Aorta (tissue), 5 donors: ENCODE measurements around the gene SLC22A13. TPM values are rescaled to one million over a fixed set of nuclear protein-coding genes. Genes with fewer than 3 reads are reported as not detected.

Source experiments
- ATAC-seq: fragments of 200-7000 bp; cut with Tn5 transposase; one replicate; pipeline ENCODE4 v1.9.1; 2022; ENCODE audit warnings: moderate library complexity; ENCODE audit not compliant: low FRiP score
- DNase-seq, 2 donors: peaks; one replicate each; pipeline ENCODE4 v3.0.0-alpha.2; 2020
- H3K27ac ChIP-seq, 2 donors: one replicate each; pipeline ENCODE4 v1.5.1; 2013; ENCODE audit warnings: low read length in 2 of 2, mild to moderate bottlenecking in 2 of 2, moderate library complexity in 2 of 2, control low read depth in 1 of 2, inconsistent platforms in 1 of 2, low read depth in 1 of 2
- H3K27me3 ChIP-seq, 2 donors: one replicate each; pipeline ENCODE4 v1.6.1; 2013; ENCODE audit warnings: control low read depth in 1 of 2, low read length in 1 of 2, mild to moderate bottlenecking in 1 of 2, moderate library complexity in 1 of 2; ENCODE audit not compliant: insufficient read depth in 2 of 2, control insufficient read depth in 1 of 2
- H3K36me3 ChIP-seq, 2 donors: one replicate each; pipeline ENCODE4 v1.6.1; 2013; ENCODE audit warnings: control low read depth in 1 of 2, low read length in 1 of 2, mild to moderate bottlenecking in 1 of 2; ENCODE audit not compliant: insufficient read depth in 2 of 2, control insufficient read depth in 1 of 2
- H3K4me1 ChIP-seq, 2 donors: one replicate each; pipeline ENCODE4 v1.6.1; 2013; ENCODE audit warnings: low read length in 2 of 2, control low read depth in 1 of 2, mild to moderate bottlenecking in 1 of 2, moderate library complexity in 1 of 2; ENCODE audit not compliant: insufficient read depth in 2 of 2, control insufficient read depth in 1 of 2
- H3K4me3 ChIP-seq, 2 donors: one replicate each; pipeline ENCODE4 v1.5.1; 2013; ENCODE audit warnings: low read length in 2 of 2, control low read depth in 1 of 2, mild to moderate bottlenecking in 1 of 2
- H3K9me3 ChIP-seq: one replicate; pipeline ENCODE4 v1.6.1; 2013; ENCODE audit warnings: mild to moderate bottlenecking, low read length; ENCODE audit not compliant: control insufficient read depth
- intact Hi-C, 2 donors: fragments of 100-400 bp; cut with DNase I; formaldehyde crosslinking; loops; one replicate each; pipeline versions ENCODE4 v1.14.2 to v1.15.0; 2022
- polyA plus RNA-seq, 2 donors: library from polyadenylated mRNA; stranded (reverse); fragments of 200-250 nt; gene quantifications; one replicate each; pipeline ENCODE4 v1.2.3, GENCODE V29; 2013
- total RNA-seq, 2 donors: library from RNA; stranded (reverse); fragmentation: NEBNext Ultra II Directional; extraction: Animal tissue kit (Norgen Biotek cat#: 25700); gene quantifications; one replicate each; pipeline ENCODE4 v1.2.1, GENCODE V29; 2021
- donor health status: healthy with polysubstance abuse.
- donor health status: Bipolar disorder and iron deficiency.
- donor health status: DM: no; HTN: no; CAD: no.
- donor health status: DM: no; HTN: no; CAD: no.
- donor health status: DM: yes; HTN: yes; CAD: no.

The SLC22A13 gene
- total and polyA plus RNA-seq, 4 donors: 1.1 to 1.3 TPM; not detected in 2

DNA sequence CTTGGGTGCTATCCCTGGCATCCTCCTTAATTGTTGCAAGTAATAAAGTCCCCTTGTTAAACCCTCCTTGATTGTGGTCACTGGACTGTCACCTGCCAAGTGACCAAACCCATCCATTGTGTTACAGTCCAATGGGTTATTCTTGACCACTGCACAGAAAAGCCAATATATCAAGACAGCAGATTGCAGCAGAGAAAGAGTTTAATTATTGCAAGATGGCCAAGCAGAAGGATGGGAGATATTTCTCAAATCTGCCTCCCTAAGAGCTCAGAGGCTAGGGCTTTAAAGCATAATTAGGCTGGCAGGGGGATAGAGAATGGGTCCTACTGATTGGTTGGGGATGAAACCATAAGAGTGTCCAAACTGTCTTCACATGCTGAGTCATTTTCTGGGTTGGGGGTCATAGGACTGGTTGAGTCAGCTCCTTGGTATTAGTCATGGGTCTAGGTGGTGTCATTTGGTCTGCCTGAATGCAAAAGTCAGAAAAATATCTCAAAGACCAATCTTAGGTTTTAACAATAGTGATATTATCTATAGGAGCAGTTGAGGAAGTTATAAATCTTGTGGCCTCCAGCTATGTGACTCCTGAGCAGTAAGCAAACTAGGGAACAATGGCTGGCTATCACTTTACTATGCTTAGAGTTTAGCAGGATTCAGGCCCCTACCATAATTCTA lies 61.9 kb downstream of the SLC22A13 start:
- H3K4me1 ChIP-seq: no peaks in the 10 kb centered on the region
- no peak overlapping the region for H3K4me3 ChIP-seq
- DNase-seq (no peak), ATAC-seq (no peak)
- intact Hi-C loops: no loop called here
- H3K36me3 ChIP-seq: no peaks in the 10 kb centered on the region
- H3K27ac ChIP-seq: no peak overlapping the region
- H3K27me3 ChIP-seq: no peaks in the 10 kb centered on the region
- H3K9me3 ChIP-seq: no peaks in the 10 kb centered on the region

Other genes with a start within 250 kb of the SLC22A13 start
- gene PLCD1, start 236.2 kb upstream of the SLC22A13 start, total RNA-seq: 10 to 100 TPM; 37.1 to 53.8 TPM
- gene PLCD1, start 236.2 kb upstream of the SLC22A13 start, polyA plus RNA-seq: 10 to 100 TPM; 30.8 to 59.7 TPM
- gene DLEC1, start 226.6 kb upstream of the SLC22A13 start, total RNA-seq: under 1 TPM; 0.26 to 0.69 TPM
- under 1 TPM; 0.25 to 0.59 TPM for gene DLEC1, start 226.6 kb upstream of the SLC22A13 start, polyA plus RNA-seq
- 10 to 100 TPM; 39.3 to 54.8 TPM for gene ACAA1, start 128.7 kb upstream of the SLC22A13 start, total RNA-seq
- gene ACAA1, start 128.7 kb upstream of the SLC22A13 start, polyA plus RNA-seq: 10 to 100 TPM; 58.4 to 69.2 TPM
- gene MYD88, start 127.2 kb upstream of the SLC22A13 start, total RNA-seq: 10 to 100 TPM; 23.4 to 33.6 TPM
- 10 to 100 TPM; 17.7 to 19.3 TPM for gene MYD88, start 127.2 kb upstream of the SLC22A13 start, polyA plus RNA-seq
- 10 to 100 TPM; 38.9 to 42.0 TPM for gene OXSR1, start 100.3 kb upstream of the SLC22A13 start, total RNA-seq
- gene OXSR1, start 100.3 kb upstream of the SLC22A13 start, polyA plus RNA-seq: 10 to 100 TPM in 1 of 2 donors, 1 to 10 TPM in 1; 7.9 to 13.9 TPM
- under 1 TPM; 0.42 to 0.49 TPM for gene SLC22A14, start 16.5 kb downstream of the SLC22A13 start, total RNA-seq
- under 1 TPM in 1 of 2 donors, not detected in 1; 0.18 TPM for gene SLC22A14, start 16.5 kb downstream of the SLC22A13 start, polyA plus RNA-seq
- 1 to 10 TPM; 2.2 to 6.2 TPM for gene XYLB, start 81.0 kb downstream of the SLC22A13 start, total RNA-seq
- gene XYLB, start 81.0 kb downstream of the SLC22A13 start, polyA plus RNA-seq: 1 to 10 TPM in 1 of 2 donors, under 1 TPM in 1; 0.15 to 1.0 TPM
- gene ACVR2B, start 188.1 kb downstream of the SLC22A13 start, total RNA-seq: 1 to 10 TPM; 4.0 to 8.2 TPM
- under 1 TPM; 0.38 to 0.61 TPM for gene ACVR2B, start 188.1 kb downstream of the SLC22A13 start, polyA plus RNA-seq
- gene EXOG, start 230.5 kb downstream of the SLC22A13 start, total RNA-seq: 10 to 100 TPM; 14.8 to 17.2 TPM
- 10 to 100 TPM in 1 of 2 donors, 1 to 10 TPM in 1; 5.8 to 10.4 TPM for gene EXOG, start 230.5 kb downstream of the SLC22A13 start, polyA plus RNA-seq